GM12878 (cell line): ENCODE data around the gene LST1. TPM values are rescaled to one million over a fixed set of nuclear protein-coding genes. Genes with fewer than 3 reads are reported as not detected.
A peak's percentile ranks its signal among the peaks of the same experiment; 100 is the strongest.

Source experiments
- BHLHE40 ChIP-seq, 2 experiments: fragments of 450-650 bp in 1 of 2; IDR thresholded peaks; 2 replicates each; pipeline ENCODE4 v1.6.1; 2011 to 2017; ENCODE audit warnings: low read depth in 2 of 2, borderline replicate concordance in 1 of 2, improper control_type of control experiment in 1 of 2, low read length in 1 of 2, mild to moderate bottlenecking in 1 of 2
- CBX3 ChIP-seq: fragments of 200-600 bp; sonication (generic); IDR thresholded peaks from 2 replicates; pipeline ENCODE4 v1.6.1; 2016; ENCODE audit warnings: low read depth, borderline replicate concordance
- ETV6 ChIP-seq, 2 experiments: fragments of 450-650 bp in 1 of 2; IDR thresholded peaks in 1 of 2; conservative IDR thresholded peaks in 1 of 2; 2 replicates each; pipeline ENCODE4 v1.6.1; 2014; ENCODE audit warnings: antibody characterized with exemption in 1 of 2, borderline replicate concordance in 1 of 2, low read depth in 1 of 2, mild to moderate bottlenecking in 1 of 2, moderate library complexity in 1 of 2
- EZH2 ChIP-seq: IDR thresholded peaks from 2 replicates; pipeline ENCODE4 v1.6.1; 2012; ENCODE audit warnings: low read depth, mild to moderate bottlenecking, control low read depth, inconsistent platforms, low read length, borderline replicate concordance; ENCODE audit not compliant: control insufficient read depth
- GATAD2B ChIP-seq: fragments of 450-650 bp; conservative IDR thresholded peaks from 2 replicates; pipeline ENCODE4 v1.6.1; 2017; ENCODE audit warnings: low read depth, mild to moderate bottlenecking, moderate library complexity
- HCFC1 ChIP-seq: fragments of 150-350 bp; IDR thresholded peaks from 2 replicates; pipeline ENCODE4 v1.6.1; 2014; ENCODE audit warnings: low read length
- HDAC6 ChIP-seq: fragments of 200-600 bp; sonication (generic); IDR thresholded peaks from one replicate; pipeline ENCODE4 v1.8.0; 2017; ENCODE audit warnings: antibody characterized with exemption; ENCODE audit not compliant: unreplicated experiment
- IKZF1 ChIP-seq: fragments of 450-650 bp; conservative IDR thresholded peaks from 2 replicates; pipeline ENCODE4 v1.6.1; 2017; ENCODE audit warnings: antibody characterized with exemption, mild to moderate bottlenecking
- KDM1A ChIP-seq: fragments of 200-600 bp; sonication (generic); IDR thresholded peaks from 2 replicates; pipeline ENCODE4 v1.6.1; 2016; ENCODE audit warnings: borderline replicate concordance
- MTA3 ChIP-seq: IDR thresholded peaks from 2 replicates; pipeline ENCODE4 v1.6.1; 2012; ENCODE audit warnings: low read length, inconsistent platforms, borderline replicate concordance
- MYB ChIP-seq: fragments of 150-350 bp; IDR thresholded peaks from 2 replicates; pipeline ENCODE4 v1.6.1; 2014; ENCODE audit warnings: mild to moderate bottlenecking, low read depth, low read length, borderline replicate concordance
- NFIC ChIP-seq: IDR thresholded peaks from 2 replicates; pipeline ENCODE4 v1.6.1; 2012; ENCODE audit warnings: low read depth, mild to moderate bottlenecking, inconsistent platforms, low read length, moderate library complexity
- NFYA ChIP-seq: IDR thresholded peaks from 2 replicates; pipeline ENCODE4 v1.6.1; 2011; ENCODE audit warnings: low read depth, mild to moderate bottlenecking, low read length, improper control_type of control experiment, borderline replicate concordance
- NR2C2 ChIP-seq: IDR thresholded peaks from 2 replicates; pipeline ENCODE4 v1.6.1; 2011; ENCODE audit warnings: borderline replicate concordance, low read depth; ENCODE audit not compliant: control insufficient read depth, insufficient read length
- PML ChIP-seq: IDR thresholded peaks from 2 replicates; pipeline ENCODE4 v1.6.1; 2012; ENCODE audit warnings: low read length, inconsistent platforms
- RBBP5 ChIP-seq: fragments of 200-600 bp; sonication (generic); conservative IDR thresholded peaks from 2 replicates; pipeline ENCODE4 v1.6.1; 2016
- SIX5 ChIP-seq: IDR thresholded peaks from 2 replicates; pipeline ENCODE4 v1.6.1; 2011; ENCODE audit warnings: mild to moderate bottlenecking, low read depth, low read length, moderate library complexity; ENCODE audit not compliant: severe bottlenecking
- TARDBP ChIP-seq: IDR thresholded peaks from 2 replicates; pipeline ENCODE4 v1.6.1; 2016; ENCODE audit warnings: borderline replicate concordance
- ZNF622 ChIP-seq: fragments of 450-650 bp; IDR thresholded peaks from 2 replicates; pipeline ENCODE4 v1.6.1; 2017; ENCODE audit warnings: mild to moderate bottlenecking, inconsistent platforms
- ZZZ3 ChIP-seq: IDR thresholded peaks from 2 replicates; pipeline ENCODE4 v1.6.1; 2011; ENCODE audit warnings: low read depth; ENCODE audit not compliant: control insufficient read depth, insufficient read length
- polyA plus RNA-seq, 11 experiments: library from polyadenylated mRNA; depleted of rRNA in 4 of 11; unstranded in 6 of 11; stranded (reverse) in 5 of 11; fragments of >200 nt; fragmentation: Nextera tagmentation in 4 of 11; fragmentation: Illumina TruSeq in 1 of 11; extraction: Ambion mirVana in 4 of 11; extraction: Trizol in 1 of 11; gene quantifications; 1 replicate in 1 of 11; 2 replicates in 10 of 11; pipeline versions ENCODE4 v1.2.1 to v1.2.3, GENCODE V29; 2011 to 2016; ENCODE audit warnings: inconsistent platforms in 2 of 11, missing spikeins in 2 of 11, low read depth in 1 of 11
- total RNA-seq, 4 experiments: library from RNA; depleted of rRNA in 3 of 4; stranded (reverse); fragments of >200 nt in 3 of 4; fragmentation: Illumina TruSeq in 1 of 4; extraction: Trizol in 1 of 4; gene quantifications; 2 replicates each; pipeline versions ENCODE4 v1.2.1 to v1.2.3, GENCODE V29; 2013 to 2021
- TF ChIP-seq, protein P1 (sequence below): fragments of 450-650 bp; formaldehyde crosslinking; IDR thresholded peaks from 2 replicates; pipeline ENCODE4 v1.5.0; 2022; ENCODE audit warnings: mild to moderate bottlenecking, missing genetic modification characterization
- TF ChIP-seq, protein P2 (sequence below): IDR thresholded peaks from 2 replicates; pipeline ENCODE4 v1.6.1; 2012; ENCODE audit warnings: low read depth, low read length, improper control_type of control experiment
- TF ChIP-seq, protein P3 (sequence below): fragments of 150-350 bp; IDR thresholded peaks from 2 replicates; pipeline ENCODE4 v1.6.1; 2016; ENCODE audit warnings: low read depth, low read length

LST1 gene
- total and polyA plus RNA-seq, 10 of the 15 experiments (the other 5 are each of a cell fraction or from before 2014, with no cell fraction given) = 4.1 to 35.5 (median 16.4) TPM

DNA sequence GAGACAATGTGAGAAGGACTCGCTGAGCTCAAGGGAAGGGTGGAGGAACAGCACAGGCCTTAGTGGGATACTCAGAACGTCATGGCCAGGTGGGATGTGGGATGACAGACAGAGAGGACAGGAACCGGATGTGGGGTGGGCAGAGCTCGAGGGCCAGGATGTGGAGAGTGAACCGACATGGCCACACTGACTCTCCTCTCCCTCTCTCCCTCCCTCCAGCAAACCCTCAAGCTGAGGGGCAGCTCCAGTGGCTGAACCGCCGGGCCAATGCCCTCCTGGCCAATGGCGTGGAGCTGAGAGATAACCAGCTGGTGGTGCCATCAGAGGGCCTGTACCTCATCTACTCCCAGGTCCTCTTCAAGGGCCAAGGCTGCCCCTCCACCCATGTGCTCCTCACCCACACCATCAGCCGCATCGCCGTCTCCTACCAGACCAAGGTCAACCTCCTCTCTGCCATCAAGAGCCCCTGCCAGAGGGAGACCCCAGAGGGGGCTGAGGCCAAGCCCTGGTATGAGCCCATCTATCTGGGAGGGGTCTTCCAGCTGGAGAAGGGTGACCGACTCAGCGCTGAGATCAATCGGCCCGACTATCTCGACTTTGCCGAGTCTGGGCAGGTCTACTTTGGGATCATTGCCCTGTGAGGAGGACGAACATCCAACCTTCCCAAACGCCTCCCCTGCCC is 9.0 kb upstream of the LST1 start (continued):
- TF ChIP-seq, protein P1, sequence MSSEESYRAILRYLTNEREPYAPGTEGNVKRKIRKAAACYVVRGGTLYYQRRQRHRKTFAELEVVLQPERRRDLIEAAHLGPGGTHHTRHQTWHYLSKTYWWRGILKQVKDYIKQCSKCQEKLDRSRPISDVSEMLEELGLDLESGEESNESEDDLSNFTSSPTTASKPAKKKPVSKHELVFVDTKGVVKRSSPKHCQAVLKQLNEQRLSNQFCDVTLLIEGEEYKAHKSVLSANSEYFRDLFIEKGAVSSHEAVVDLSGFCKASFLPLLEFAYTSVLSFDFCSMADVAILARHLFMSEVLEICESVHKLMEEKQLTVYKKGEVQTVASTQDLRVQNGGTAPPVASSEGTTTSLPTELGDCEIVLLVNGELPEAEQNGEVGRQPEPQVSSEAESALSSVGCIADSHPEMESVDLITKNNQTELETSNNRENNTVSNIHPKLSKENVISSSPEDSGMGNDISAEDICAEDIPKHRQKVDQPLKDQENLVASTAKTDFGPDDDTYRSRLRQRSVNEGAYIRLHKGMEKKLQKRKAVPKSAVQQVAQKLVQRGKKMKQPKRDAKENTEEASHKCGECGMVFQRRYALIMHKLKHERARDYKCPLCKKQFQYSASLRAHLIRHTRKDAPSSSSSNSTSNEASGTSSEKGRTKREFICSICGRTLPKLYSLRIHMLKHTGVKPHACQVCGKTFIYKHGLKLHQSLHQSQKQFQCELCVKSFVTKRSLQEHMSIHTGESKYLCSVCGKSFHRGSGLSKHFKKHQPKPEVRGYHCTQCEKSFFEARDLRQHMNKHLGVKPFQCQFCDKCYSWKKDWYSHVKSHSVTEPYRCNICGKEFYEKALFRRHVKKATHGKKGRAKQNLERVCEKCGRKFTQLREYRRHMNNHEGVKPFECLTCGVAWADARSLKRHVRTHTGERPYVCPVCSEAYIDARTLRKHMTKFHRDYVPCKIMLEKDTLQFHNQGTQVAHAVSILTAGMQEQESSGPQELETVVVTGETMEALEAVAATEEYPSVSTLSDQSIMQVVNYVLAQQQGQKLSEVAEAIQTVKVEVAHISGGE (CRISPR knock-in tag) = 0 out of 2 replicates have a peak, but pooled peaks have one; percentile 23
- TF ChIP-seq MYB = no peak
- TF ChIP-seq ETV6 (conservative IDR thresholded peaks at IDR 0.05 in 1 of 2, IDR thresholded peaks at IDR 0.05 in 1 of 2; ENCODE audit: borderline replicate concordance in 1 of 2, low read depth in 1 of 2) = no peak
- no peak for TF ChIP-seq RBBP5
- no peak for TF ChIP-seq HCFC1
- TF ChIP-seq EZH2 = no peak
- TF ChIP-seq CBX3 = no peak
- TF ChIP-seq PML = no peak
- TF ChIP-seq MTA3 = no peak
- no peak for TF ChIP-seq GATAD2B
- no peak for TF ChIP-seq TARDBP
- TF ChIP-seq KDM1A = no peak
- no peak for TF ChIP-seq NFYA
- no peak for TF ChIP-seq ZZZ3
- no peak for TF ChIP-seq NR2C2
- no peak for TF ChIP-seq BHLHE40 (IDR thresholded peaks at IDR 0.05; ENCODE audit: borderline replicate concordance in 1 of 2, low read depth in 2 of 2, low read length in 1 of 2)
- TF ChIP-seq IKZF1 = no peak; the same call in none of the 2 replicates
- no peak for TF ChIP-seq ZNF622
- TF ChIP-seq SIX5 = no peak
- TF ChIP-seq, protein P2, sequence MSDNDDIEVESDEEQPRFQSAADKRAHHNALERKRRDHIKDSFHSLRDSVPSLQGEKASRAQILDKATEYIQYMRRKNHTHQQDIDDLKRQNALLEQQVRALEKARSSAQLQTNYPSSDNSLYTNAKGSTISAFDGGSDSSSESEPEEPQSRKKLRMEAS = peak; percentile 64; the same call in 1 of the 2 replicates
- no peak for TF ChIP-seq NFIC
- no peak for TF ChIP-seq HDAC6
- TF ChIP-seq, protein P3, sequence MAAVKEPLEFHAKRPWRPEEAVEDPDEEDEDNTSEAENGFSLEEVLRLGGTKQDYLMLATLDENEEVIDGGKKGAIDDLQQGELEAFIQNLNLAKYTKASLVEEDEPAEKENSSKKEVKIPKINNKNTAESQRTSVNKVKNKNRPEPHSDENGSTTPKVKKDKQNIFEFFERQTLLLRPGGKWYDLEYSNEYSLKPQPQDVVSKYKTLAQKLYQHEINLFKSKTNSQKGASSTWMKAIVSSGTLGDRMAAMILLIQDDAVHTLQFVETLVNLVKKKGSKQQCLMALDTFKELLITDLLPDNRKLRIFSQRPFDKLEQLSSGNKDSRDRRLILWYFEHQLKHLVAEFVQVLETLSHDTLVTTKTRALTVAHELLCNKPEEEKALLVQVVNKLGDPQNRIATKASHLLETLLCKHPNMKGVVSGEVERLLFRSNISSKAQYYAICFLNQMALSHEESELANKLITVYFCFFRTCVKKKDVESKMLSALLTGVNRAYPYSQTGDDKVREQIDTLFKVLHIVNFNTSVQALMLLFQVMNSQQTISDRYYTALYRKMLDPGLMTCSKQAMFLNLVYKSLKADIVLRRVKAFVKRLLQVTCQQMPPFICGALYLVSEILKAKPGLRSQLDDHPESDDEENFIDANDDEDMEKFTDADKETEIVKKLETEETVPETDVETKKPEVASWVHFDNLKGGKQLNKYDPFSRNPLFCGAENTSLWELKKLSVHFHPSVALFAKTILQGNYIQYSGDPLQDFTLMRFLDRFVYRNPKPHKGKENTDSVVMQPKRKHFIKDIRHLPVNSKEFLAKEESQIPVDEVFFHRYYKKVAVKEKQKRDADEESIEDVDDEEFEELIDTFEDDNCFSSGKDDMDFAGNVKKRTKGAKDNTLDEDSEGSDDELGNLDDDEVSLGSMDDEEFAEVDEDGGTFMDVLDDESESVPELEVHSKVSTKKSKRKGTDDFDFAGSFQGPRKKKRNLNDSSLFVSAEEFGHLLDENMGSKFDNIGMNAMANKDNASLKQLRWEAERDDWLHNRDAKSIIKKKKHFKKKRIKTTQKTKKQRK = no peak
